Measurements from ENCODE around the gene EML4.

DNA sequence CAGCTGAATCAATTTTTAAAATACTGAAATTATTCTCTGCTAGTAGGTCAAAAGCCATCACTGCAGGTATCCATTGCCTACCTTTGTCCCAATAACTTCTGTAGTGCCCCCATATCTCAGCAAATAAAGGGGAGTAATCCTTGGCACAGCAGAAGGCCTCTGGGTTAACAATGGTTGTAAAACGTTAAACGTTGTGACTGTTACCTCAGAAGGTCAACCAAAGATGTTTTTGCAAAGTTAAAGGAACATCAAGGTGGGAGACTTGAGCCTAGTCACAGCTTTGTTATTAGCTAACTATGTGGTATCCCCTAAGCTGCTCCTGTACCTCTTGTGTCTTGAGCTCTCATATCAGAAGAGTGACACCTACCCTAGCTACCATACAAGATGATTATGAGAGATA is 131.4 kb downstream of the EML4 start:
- no peak for TF ChIP-seq POLR2AphosphoS2 (IDR thresholded peaks at IDR 0.05; ENCODE audit: low read length)
- no peak for TF ChIP-seq KLF16 (IDR thresholded peaks at IDR 0.05)
- no peak for TF ChIP-seq REST (IDR thresholded peaks at IDR 0.05; ENCODE audit: borderline replicate concordance)
- TF ChIP-seq REST (CRISPR knock-in tag; IDR thresholded peaks at IDR 0.05; ENCODE audit: low read depth), result no peak
- TF ChIP-seq, protein P1, sequence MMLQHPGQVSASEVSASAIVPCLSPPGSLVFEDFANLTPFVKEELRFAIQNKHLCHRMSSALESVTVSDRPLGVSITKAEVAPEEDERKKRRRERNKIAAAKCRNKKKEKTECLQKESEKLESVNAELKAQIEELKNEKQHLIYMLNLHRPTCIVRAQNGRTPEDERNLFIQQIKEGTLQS (IDR thresholded peaks at IDR 0.05), result no peak
- TF ChIP-seq, protein P1 (CRISPR knock-in tag; conservative IDR thresholded peaks at IDR 0.05), result no peak
- no peak for TF ChIP-seq ZNF232 (CRISPR knock-in tag; IDR thresholded peaks at IDR 0.05)
- TF ChIP-seq RAD21 (CRISPR knock-in tag; conservative IDR thresholded peaks at IDR 0.05 in 1 of 2, IDR thresholded peaks at IDR 0.05 in 1 of 2), result no peak
- TF ChIP-seq, protein P2, sequence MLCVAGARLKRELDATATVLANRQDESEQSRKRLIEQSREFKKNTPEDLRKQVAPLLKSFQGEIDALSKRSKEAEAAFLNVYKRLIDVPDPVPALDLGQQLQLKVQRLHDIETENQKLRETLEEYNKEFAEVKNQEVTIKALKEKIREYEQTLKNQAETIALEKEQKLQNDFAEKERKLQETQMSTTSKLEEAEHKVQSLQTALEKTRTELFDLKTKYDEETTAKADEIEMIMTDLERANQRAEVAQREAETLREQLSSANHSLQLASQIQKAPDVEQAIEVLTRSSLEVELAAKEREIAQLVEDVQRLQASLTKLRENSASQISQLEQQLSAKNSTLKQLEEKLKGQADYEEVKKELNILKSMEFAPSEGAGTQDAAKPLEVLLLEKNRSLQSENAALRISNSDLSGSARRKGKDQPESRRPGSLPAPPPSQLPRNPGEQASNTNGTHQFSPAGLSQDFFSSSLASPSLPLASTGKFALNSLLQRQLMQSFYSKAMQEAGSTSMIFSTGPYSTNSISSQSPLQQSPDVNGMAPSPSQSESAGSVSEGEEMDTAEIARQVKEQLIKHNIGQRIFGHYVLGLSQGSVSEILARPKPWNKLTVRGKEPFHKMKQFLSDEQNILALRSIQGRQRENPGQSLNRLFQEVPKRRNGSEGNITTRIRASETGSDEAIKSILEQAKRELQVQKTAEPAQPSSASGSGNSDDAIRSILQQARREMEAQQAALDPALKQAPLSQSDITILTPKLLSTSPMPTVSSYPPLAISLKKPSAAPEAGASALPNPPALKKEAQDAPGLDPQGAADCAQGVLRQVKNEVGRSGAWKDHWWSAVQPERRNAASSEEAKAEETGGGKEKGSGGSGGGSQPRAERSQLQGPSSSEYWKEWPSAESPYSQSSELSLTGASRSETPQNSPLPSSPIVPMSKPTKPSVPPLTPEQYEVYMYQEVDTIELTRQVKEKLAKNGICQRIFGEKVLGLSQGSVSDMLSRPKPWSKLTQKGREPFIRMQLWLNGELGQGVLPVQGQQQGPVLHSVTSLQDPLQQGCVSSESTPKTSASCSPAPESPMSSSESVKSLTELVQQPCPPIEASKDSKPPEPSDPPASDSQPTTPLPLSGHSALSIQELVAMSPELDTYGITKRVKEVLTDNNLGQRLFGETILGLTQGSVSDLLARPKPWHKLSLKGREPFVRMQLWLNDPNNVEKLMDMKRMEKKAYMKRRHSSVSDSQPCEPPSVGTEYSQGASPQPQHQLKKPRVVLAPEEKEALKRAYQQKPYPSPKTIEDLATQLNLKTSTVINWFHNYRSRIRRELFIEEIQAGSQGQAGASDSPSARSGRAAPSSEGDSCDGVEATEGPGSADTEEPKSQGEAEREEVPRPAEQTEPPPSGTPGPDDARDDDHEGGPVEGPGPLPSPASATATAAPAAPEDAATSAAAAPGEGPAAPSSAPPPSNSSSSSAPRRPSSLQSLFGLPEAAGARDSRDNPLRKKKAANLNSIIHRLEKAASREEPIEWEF (CRISPR knock-in tag; IDR thresholded peaks at IDR 0.05), result no peak
- no peak for TF ChIP-seq GABPB1 (CRISPR knock-in tag; IDR thresholded peaks at IDR 0.05)
- no peak for TF ChIP-seq ELF1 (tag; IDR thresholded peaks at IDR 0.05)
- no peak for TF ChIP-seq JUND (IDR thresholded peaks at IDR 0.05; ENCODE audit: borderline replicate concordance, low read depth, low read length)
- no peak for TF ChIP-seq JUND (tag; IDR thresholded peaks at IDR 0.05; ENCODE audit: borderline replicate concordance, low read depth, low read length)
- no peak for TF ChIP-seq POLR2AphosphoS5 (IDR thresholded peaks at IDR 0.05; ENCODE audit: control insufficient read depth, insufficient read depth, low read depth, low read length)
- TF ChIP-seq SIX5 (IDR thresholded peaks at IDR 0.05; ENCODE audit: borderline replicate concordance in 1 of 2, insufficient read depth in 1 of 2, low read depth in 1 of 2, low read length in 2 of 2), result no peak
- TF ChIP-seq YBX1 (IDR thresholded peaks at IDR 0.05), result no peak
- no peak for TF ChIP-seq EZH2 (IDR thresholded peaks at IDR 0.05; ENCODE audit: borderline replicate concordance, low read depth, low read length)
